GM12878 (cell line): ENCODE data around the gene ZBTB21. TPM values are rescaled to one million over a fixed set of nuclear protein-coding genes. Genes with fewer than 3 reads are reported as not detected.

ENCODE experiments used
- ATAC-seq: fragments of 200-7000 bp; cut with Tn5 transposase; 3 replicates; pipeline ENCODE4 v1.9.1; 2020; ENCODE audit warnings: mild to moderate bottlenecking, moderate library complexity
- BruUV-seq: library from RNA; stranded (reverse); fragments of 400-500 nt; replicated peaks from 2 replicates; lab custom pipeline; 2021; lab: Mats Ljungman, UMichigan
- CTCF ChIA-PET: fragments of 300-600 bp; sonication (Branson Sonifier 250); formaldehyde crosslinking; extraction: SDS; loops from one replicate; lab custom pipeline; 2021; ENCODE audit warnings: inconsistent platforms; lab: Yijun Ruan, JAX
- POLR2A ChIA-PET: fragments of 350-600 bp; formaldehyde crosslinking; extraction: SDS; loops from one replicate; lab custom pipeline; 2021; ENCODE audit warnings: inconsistent platforms; lab: Charles Lee
- RAD21 ChIA-PET: fragments of 300-600 bp; sonication (Branson Sonifier 250); formaldehyde crosslinking; loops from one replicate; lab custom pipeline; 2023; ENCODE audit warnings: antibody characterized with exemption; ENCODE audit not compliant: unreplicated experiment; lab: Charles Lee
- SMC1A ChIA-PET: fragments of 300-600 bp; sonication (Branson Sonifier 250); formaldehyde crosslinking; loops from one replicate; lab custom pipeline; 2023; ENCODE audit not compliant: unreplicated experiment, uncharacterized antibody; lab: Charles Lee
- DNase-seq: peaks from one replicate; pipeline ENCODE4 v3.0.0-alpha.2; 2011; ENCODE audit warnings: low read depth, low spot score
- FAIRE-seq: peaks from 3 replicates; lab custom pipeline; 2011; peaks lifted over from hg19 to GRCh38; lab: Jason Lieb, UNC
- H2AFZ ChIP-seq: 2 replicates; pipeline ENCODE4 v1.6.0; 2011; ENCODE audit warnings: low read depth, low read length, control low read depth; ENCODE audit not compliant: control insufficient read depth
- H3K27ac ChIP-seq: 2 replicates; pipeline ENCODE4 v1.5.1; 2011; ENCODE audit warnings: control low read depth; ENCODE audit not compliant: control insufficient read depth, insufficient read depth
- H3K27me3 ChIP-seq, 2 experiments: replicated peaks in 1 of 2; 2 replicates each; pipeline versions ENCODE4 v1.6.0 to v1.6.1; 2011; ENCODE audit warnings: low read length in 1 of 2; ENCODE audit not compliant: control insufficient read depth in 2 of 2, insufficient read depth in 2 of 2
- H3K36me3 ChIP-seq, 2 experiments: 2 replicates each; pipeline ENCODE4 v1.5.1; 2011; ENCODE audit warnings: low read length in 1 of 2; ENCODE audit not compliant: control insufficient read depth in 2 of 2, insufficient read depth in 2 of 2
- H3K4me1 ChIP-seq: 2 replicates; pipeline ENCODE4 v1.6.1; 2011; ENCODE audit warnings: mild to moderate bottlenecking, low read length, moderate library complexity, mixed read lengths; ENCODE audit not compliant: control insufficient read depth, insufficient read depth
- H3K4me2 ChIP-seq: 2 replicates; pipeline ENCODE4 v1.6.0; 2011; ENCODE audit warnings: control low read depth; ENCODE audit not compliant: control insufficient read depth, insufficient read depth
- H3K4me3 ChIP-seq: fragments of 200-600 bp; sonication (generic); 2 replicates; pipeline ENCODE4 v1.5.1; 2016
- H3K79me2 ChIP-seq: 2 replicates; pipeline ENCODE4 v1.6.0; 2011; ENCODE audit warnings: low read length; ENCODE audit not compliant: control insufficient read depth, insufficient read depth
- H3K9ac ChIP-seq: 2 replicates; pipeline ENCODE4 v1.8.0; 2011; ENCODE audit warnings: low read length, control low read depth, mixed read lengths; ENCODE audit not compliant: control insufficient read depth, insufficient read depth
- H3K9me3 ChIP-seq: replicated peaks from 3 replicates; pipeline ENCODE4 v1.5.1; 2011; ENCODE audit warnings: mild to moderate bottlenecking, low read length; ENCODE audit not compliant: control insufficient read depth, insufficient read depth
- H4K20me1 ChIP-seq: 2 replicates; pipeline ENCODE4 v1.6.0; 2011; ENCODE audit not compliant: control insufficient read depth, insufficient read depth
- BACH1 ChIP-seq: fragments of 450-650 bp; IDR thresholded peaks from 2 replicates; pipeline ENCODE4 v1.6.1; 2017; ENCODE audit warnings: mild to moderate bottlenecking, borderline replicate concordance
- BMI1 ChIP-seq: fragments of 450-650 bp; IDR thresholded peaks from 2 replicates; pipeline ENCODE4 v1.6.1; 2016; ENCODE audit warnings: mild to moderate bottlenecking, moderate library complexity, borderline replicate concordance
- ELK1 ChIP-seq: IDR thresholded peaks from 2 replicates; pipeline ENCODE4 v1.6.1; 2012; ENCODE audit warnings: low read depth, low read length, improper control_type of control experiment
- ESRRA ChIP-seq: IDR thresholded peaks from 2 replicates; pipeline ENCODE4 v1.6.1; 2012; ENCODE audit warnings: mild to moderate bottlenecking, low read length, improper control_type of control experiment
- HDAC6 ChIP-seq: fragments of 200-600 bp; sonication (generic); IDR thresholded peaks from one replicate; pipeline ENCODE4 v1.8.0; 2017; ENCODE audit warnings: antibody characterized with exemption; ENCODE audit not compliant: unreplicated experiment
- IRF4 ChIP-seq: IDR thresholded peaks from 2 replicates; pipeline ENCODE4 v1.6.1; 2011; ENCODE audit warnings: low read depth, low read length
- IRF5 ChIP-seq: fragments of 450-650 bp; IDR thresholded peaks from 2 replicates; pipeline ENCODE4 v1.6.1; 2017; ENCODE audit warnings: borderline replicate concordance
- KLF5 ChIP-seq: fragments of 450-650 bp; IDR thresholded peaks from 2 replicates; pipeline ENCODE4 v1.6.1; 2014; ENCODE audit warnings: mild to moderate bottlenecking; ENCODE audit not compliant: partially characterized antibody
- LARP7 ChIP-seq: fragments of 450-650 bp; IDR thresholded peaks from 2 replicates; pipeline ENCODE4 v1.6.1; 2017; ENCODE audit warnings: mild to moderate bottlenecking
- RFX5 ChIP-seq: IDR thresholded peaks from 2 replicates; pipeline ENCODE4 v1.6.1; 2011; ENCODE audit warnings: low read depth, low read length, improper control_type of control experiment
- SKIL ChIP-seq: fragments of 450-650 bp; IDR thresholded peaks from 2 replicates; pipeline ENCODE4 v1.6.1; 2017; ENCODE audit warnings: mild to moderate bottlenecking, low read depth, inconsistent platforms; ENCODE audit not compliant: poor library complexity, severe bottlenecking
- STAT3 ChIP-seq: IDR thresholded peaks from 2 replicates; pipeline ENCODE4 v1.6.1; 2011; ENCODE audit warnings: low read depth, low read length, improper control_type of control experiment
- ZNF24 ChIP-seq: fragments of 450-650 bp; IDR thresholded peaks from 2 replicates; pipeline ENCODE4 v1.6.1; 2017; ENCODE audit warnings: antibody characterized with exemption, mild to moderate bottlenecking
- WGBS: methylation state at CpG from one replicate; pipeline ENCODE4 v1.1.6; 2016; ENCODE audit warnings: low lambda C conversion rate; ENCODE audit not compliant: insufficient replicate concordance, insufficient coverage; ENCODE audit errors: missing lambda C conversion rate; 5-methylcytosine and 5-hydroxymethylcytosine counted together
- in situ Hi-C: fragments of 300-500 bp; cut with MboI; formaldehyde crosslinking; loops from 9 replicates; pipeline ENCODE4 v1.14.3; 2018; ENCODE audit warnings: mixed read lengths
- intact Hi-C: fragments of 100-400 bp; cut with micrococcal nuclease; formaldehyde crosslinking; loops from one replicate; pipeline ENCODE4 v1.14.2; 2022; ENCODE audit not compliant: unreplicated experiment
- polyA plus RNA-seq, 11 experiments: library from polyadenylated mRNA; depleted of rRNA in 4 of 11; unstranded in 6 of 11; stranded (reverse) in 5 of 11; fragments of >200 nt; fragmentation: Nextera tagmentation in 4 of 11; fragmentation: Illumina TruSeq in 1 of 11; extraction: Ambion mirVana in 4 of 11; extraction: Trizol in 1 of 11; gene quantifications; 1 replicate in 1 of 11; 2 replicates in 10 of 11; pipeline versions ENCODE4 v1.2.1 to v1.2.3, GENCODE V29; 2011 to 2016; ENCODE audit warnings: inconsistent platforms in 2 of 11, missing spikeins in 2 of 11, low read depth in 1 of 11
- total RNA-seq, 4 experiments: library from RNA; depleted of rRNA in 3 of 4; stranded (reverse); fragments of >200 nt in 3 of 4; fragmentation: Illumina TruSeq in 1 of 4; extraction: Trizol in 1 of 4; gene quantifications; 2 replicates each; pipeline versions ENCODE4 v1.2.1 to v1.2.3, GENCODE V29; 2013 to 2021

Gene ZBTB21
- total and polyA plus RNA-seq, 10 of the 15 experiments (the other 5 are each of a cell fraction or from before 2014, with no cell fraction given): 1.8 to 21.6 (median 10.6) TPM

- POLR2A ChIA-PET: no interaction called here
- H3K4me2 ChIP-seq: no peak overlapping the region
- in situ Hi-C loops: loop anchor here (10.0 kb wide), 1 partner anchor 64 kb away; no protein-coding TSS in a partner anchor
- DNase-seq: no peak
- ATAC-seq: no peak
- H3K4me3 ChIP-seq: no peak overlapping the region
- no TSS peak for BruUV-seq
- CTCF ChIA-PET: interaction anchor here (0.9 kb wide), 1 partner anchor 67 kb away, joined by 3 read pairs; no protein-coding TSS in a partner anchor
- no peaks in the 10 kb centered on the region for H3K36me3 ChIP-seq
- intact Hi-C loops: no loop called here
- H3K27ac ChIP-seq: no peak overlapping the region
- H3K9ac ChIP-seq: no peak overlapping the region
- no peaks in the 10 kb centered on the region for H3K4me1 ChIP-seq
- no peaks in the 10 kb centered on the region; the same call in 2 of the 3 replicates for H3K9me3 ChIP-seq
- H3K79me2 ChIP-seq: no peaks in the 10 kb centered on the region
- no peaks in the 10 kb centered on the region for H4K20me1 ChIP-seq
- SMC1A ChIA-PET: no interaction called here
- TF ChIP-seq IRF4 (no peak), SKIL (no peak), LARP7 (no peak), ZNF24 (no peak), IRF5 (no peak), KLF5 (no peak), ESRRA (no peak), STAT3 (no peak), HDAC6 (no peak), RFX5 (no peak), BMI1 (no peak), ELK1 (no peak), BACH1 (no peak)
- H2AFZ ChIP-seq: no peak overlapping the region
- FAIRE-seq: no peak
- 44% methylated on average over 18 of the region's 18 CpGs for WGBS
- RAD21 ChIA-PET: interaction anchor here (1.3 kb wide), 1 partner anchor 67 kb away, joined by 3 read pairs; no protein-coding TSS in a partner anchor
- H3K27me3 ChIP-seq: no peaks in the 10 kb centered on the region; a peak in 2 of 4 replicates
These were observed 30.4 kb upstream of the ZBTB21 start for GRCh38 chr21:42040411-42041180.
